Non-pigmented ciliary epithelial cell (primary cell): Measurements from ENCODE around the gene TMBIM4.

Experiments used
- DNase-seq: peaks from one replicate; pipeline ENCODE4 v3.0.0-alpha.2; 2010; ENCODE audit warnings: low read depth

TMBIM4 gene

DNA sequence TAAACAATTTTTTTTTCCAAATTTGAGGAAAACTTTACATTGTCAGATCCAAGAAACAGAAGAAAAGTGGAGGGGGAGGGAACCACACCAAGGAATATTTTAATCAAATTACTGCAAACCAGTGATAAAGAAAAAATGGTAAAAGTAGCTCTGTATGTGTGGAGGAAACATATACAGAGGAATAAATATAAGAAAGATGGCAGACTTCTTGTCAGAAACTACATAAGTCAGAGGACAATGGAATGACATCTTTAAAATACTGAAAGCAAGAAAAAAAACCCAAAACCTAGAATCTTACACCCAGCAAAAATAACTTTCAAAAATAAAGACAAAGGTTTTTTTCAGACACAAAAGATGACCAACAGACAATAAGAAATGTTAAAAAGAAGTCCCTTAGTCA is 29.1 kb downstream of the TMBIM4 start:
- DNase-seq, result no peak

GRCh38 chr12:66139328-66139727 is 30.5 kb downstream of the TMBIM4 start:
- DNase-seq, result no peak

DNA sequence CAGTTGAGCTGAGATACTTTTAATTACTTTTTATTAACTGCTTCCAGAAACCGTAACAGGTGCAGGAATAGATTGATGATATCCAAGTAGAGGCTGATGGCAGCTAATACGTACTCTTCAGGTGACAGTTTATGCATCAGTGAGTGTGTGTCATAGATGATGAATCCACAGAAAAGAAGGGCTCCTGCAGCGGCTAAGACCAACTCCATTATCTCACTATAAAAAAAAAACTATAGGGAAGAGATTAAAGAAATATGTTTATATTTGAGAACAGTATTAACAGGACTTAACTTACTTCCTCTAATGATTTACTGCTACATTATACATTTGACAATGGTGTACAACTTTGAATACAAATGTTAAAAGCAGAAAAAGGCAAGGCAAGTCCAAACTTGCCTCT is 31.9 kb downstream of the TMBIM4 start:
- no peak for DNase-seq

DNA sequence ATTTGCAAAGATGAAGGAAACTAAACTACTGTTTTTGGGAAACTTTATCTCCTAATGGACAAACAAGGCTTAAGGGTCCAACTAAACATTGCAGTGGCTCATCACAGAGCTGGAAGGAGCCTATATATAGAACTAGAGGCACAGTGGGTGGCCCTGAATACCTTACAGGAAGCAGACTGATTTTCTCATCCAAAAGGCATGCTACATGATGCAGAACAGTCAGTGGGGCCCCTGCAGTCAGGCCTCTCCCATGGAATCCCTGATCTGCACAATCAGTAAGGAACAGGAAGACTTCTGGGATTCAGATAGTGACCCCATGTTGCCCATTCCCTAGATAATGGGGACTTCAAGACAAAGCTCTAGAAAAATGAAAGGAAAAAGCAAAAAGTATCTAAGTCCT is 37.4 kb downstream of the TMBIM4 start:
- DNase-seq, result peak; percentile 86

GRCh38 chr12:66131067-66131688 is 38.6 kb downstream of the TMBIM4 start:
- DNase-seq, result no peak

DNA sequence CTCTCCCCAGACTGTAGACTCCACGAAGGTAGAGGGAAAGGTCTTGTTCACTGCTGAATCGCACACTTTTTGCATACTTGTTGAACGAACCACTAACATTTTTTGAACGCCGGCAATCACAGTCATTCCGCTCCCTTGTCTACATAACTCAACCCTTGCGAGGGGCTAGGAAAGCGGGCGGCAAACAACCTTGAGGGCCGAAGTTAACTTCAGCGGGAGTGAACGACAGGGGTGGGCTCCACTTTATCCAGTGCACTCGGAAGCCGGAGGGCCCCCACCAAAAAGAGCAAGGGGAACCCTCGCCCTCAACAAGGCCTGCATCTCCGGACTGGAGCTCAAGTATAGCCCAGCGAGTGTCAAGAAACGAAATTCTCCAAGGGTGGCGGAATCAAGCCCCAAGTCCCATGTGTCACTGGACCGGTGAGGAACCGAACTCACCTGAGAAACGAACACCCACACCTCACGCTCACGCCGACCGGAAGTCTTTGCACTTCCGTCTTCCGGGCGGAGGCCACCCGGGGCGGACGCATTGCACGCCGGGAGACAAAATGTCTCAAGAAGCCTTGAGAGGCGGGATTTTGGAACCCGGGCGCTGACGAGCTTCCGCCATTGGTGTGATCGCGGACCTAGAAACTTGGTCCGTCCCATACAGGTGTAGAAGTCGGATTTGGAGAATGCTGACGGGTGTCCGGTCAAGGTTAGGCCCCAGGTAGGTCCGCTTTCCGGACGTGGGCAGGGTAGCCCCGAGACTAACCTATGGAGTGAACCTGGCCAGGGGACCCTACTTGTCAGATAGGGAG is 39.3 kb downstream of the TMBIM4 start, which contains the start of gene LLPH:
Gene LLPH, minus strand, starts transcription at position 484 of the 800 bp plus-strand sequence. CDS start 1,644 bp downstream, outside the sequence.
- DNase-seq, result peak; percentile 41

GRCh38 chr12:66129934-66130266 is 39.9 kb downstream of the TMBIM4 start:
- DNase-seq, result no peak

DNA sequence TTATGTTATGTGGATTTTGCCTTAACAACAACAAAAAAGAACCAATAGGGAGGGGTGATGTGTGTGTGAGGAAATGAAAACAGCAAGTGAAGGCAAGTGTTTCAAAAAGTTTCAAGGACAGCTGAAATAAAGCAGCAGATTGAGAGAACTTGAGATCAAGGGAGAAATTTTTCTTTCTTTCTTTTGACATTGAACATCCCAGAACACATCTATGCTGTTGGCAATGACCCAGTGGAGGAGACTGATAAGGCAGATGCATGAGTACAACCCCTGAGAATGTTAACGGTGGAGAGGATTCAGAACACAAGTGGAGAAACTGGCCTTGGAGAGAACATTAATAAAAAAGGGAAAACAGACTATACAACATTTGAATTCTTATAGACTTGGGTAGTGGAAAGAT is 42.1 kb downstream of the TMBIM4 start:
- DNase-seq, result no peak

GRCh38 chr12:66120477-66120876 is 49.3 kb downstream of the TMBIM4 start:
- DNase-seq, result no peak

DNA sequence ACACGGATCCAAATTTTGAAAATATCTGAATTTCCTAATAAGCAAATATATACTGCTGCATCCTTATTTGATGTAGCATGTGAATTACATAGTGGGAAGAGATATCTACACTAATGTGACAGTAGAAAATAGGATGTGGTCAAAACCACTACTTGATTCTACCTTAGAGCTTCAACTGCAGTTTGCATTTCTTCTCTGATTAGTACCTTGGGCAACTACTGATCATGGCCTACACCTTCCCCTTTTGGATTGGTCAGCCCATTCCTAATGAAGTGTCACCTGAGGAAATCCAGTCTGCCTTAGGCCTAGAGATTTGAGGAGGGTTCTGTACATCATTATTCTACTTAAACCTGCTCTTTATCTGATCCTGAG is 49.9 kb downstream of the TMBIM4 start:
- no peak for DNase-seq

DNA sequence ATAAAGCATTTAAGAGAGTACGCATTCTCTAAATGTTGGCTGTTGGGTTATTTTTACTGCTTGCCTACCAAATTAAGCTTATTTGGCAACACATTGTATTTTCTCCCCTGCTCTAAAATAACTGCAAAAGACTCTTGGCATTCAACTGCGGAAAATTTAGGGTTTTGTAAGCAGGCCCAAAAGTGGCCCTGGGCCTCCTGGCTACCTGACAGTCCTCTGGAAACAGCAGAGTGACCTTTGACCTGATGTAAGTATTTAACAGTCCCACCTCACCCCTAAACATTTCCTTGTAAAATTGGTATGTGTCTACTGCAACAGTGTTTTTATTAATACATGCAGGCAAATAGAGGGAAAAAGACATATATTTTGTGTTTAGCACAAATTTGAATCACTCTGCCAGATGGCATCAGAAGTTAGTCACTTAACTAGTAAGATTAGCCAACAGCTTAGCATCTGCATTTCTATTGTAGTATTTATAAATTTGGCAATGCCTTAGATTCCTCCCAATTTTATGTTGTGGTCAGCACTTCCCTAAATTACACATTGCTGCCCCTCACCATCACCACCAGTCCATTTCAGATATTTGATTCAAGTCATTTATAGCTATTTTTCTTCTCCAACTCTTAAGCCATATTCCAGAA is 50.4 kb downstream of the TMBIM4 start:
- no peak for DNase-seq

DNA sequence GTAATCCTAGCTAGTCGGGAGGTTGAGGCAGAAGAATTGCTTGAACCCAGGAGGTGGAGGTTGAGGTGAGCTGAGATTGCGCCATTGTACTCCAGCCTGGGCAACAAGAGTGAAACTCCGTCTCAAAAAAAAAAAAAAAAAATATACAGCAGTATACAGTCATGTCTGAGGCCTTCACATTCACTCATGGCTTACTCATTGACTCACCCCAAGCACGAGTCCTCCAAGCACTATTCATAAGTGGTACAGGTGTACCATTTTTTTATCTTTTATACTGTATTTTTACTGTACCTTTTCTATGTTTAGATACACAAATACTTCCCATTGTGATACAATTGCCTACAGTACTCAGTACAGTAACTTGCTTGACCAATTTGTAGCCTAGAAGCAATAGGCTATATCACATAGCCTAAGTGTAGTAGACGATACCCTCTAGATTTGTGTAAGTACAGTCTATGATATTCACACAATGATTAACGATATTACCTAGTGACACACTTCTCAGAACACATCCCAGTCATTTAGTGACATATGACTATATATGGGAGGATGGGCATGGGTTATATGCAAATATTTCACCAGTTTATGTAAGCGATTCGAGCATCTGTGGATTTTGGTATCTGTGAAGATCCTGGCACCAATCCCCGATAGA is 51.4 kb downstream of the TMBIM4 start:
- DNase-seq, result no peak

DNA sequence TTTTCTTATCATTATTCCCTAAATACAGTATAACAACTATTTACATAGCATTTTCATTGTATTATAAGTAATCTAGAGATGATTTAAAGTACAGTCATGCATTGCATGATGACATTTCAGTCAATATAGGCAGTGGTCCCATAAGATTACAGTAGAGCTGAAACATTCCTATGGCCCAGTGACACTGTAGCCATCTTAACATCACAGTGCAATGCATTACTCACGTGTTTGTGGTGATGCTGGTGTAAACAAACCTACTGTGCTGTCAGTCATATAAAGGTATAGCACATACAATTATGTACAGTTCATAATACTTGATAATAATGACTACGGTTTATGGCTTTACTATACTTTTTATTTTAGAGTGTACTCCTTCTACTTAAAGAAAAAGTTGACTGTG is 52.6 kb downstream of the TMBIM4 start:
- DNase-seq, result no peak

- DNase-seq, result no peak
Measured at GRCh38 chr12:66115071-66115600, 54.7 kb downstream of the TMBIM4 start.

- DNase-seq, result no peak
Measured at GRCh38 chr12:66113471-66113870, 56.3 kb downstream of the TMBIM4 start.

GRCh38 chr12:66111605-66112004 is 58.2 kb downstream of the TMBIM4 start:
- DNase-seq, result no peak

GRCh38 chr12:66109056-66109455 is 60.7 kb downstream of the TMBIM4 start:
- no peak for DNase-seq

DNA sequence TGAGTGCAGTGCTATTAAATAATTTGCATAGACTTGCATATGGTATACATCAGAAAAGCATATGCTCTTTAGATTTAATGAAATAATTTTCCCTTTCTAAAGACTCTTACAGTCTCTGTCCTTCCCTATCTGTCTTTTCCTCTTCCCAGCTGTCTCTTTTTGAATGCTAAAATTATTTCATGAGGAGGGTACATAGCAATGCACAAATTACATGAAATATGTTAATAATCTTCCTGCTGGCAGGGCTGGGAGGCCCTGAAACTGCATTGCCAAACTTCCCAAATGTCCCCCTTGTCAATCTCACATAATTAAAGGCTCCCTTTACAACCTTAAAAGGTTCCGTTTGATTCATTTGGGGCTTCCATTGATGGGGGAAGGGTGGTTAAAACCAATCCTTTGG is 61.4 kb downstream of the TMBIM4 start:
- no peak for DNase-seq

DNA sequence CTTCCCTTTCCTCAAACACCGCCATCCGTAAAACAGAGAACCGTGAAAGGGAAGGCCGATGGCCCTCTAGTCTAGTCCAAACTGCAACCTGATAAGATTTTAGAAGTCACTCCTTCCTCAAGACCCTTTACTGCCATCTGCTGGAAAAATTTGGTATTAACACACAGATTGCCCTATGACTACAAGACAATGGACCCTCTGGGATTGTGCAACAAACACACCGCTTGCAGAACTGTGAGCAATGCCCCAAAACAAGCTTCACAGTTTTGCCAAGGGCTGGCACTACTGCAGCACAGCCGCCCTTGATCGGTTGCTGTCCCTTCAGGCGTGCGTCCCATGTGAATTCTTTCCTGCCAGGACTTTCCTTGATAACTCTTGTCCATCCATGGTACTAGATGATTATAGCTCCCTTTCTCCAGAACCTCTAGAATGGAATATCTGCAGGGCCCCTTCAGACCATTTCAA is 62.3 kb downstream of the TMBIM4 start:
- DNase-seq, result peak; percentile 84

- no peak for DNase-seq
Measured at GRCh38 chr12:66103016-66103913, 66.5 kb downstream of the TMBIM4 start.

DNA sequence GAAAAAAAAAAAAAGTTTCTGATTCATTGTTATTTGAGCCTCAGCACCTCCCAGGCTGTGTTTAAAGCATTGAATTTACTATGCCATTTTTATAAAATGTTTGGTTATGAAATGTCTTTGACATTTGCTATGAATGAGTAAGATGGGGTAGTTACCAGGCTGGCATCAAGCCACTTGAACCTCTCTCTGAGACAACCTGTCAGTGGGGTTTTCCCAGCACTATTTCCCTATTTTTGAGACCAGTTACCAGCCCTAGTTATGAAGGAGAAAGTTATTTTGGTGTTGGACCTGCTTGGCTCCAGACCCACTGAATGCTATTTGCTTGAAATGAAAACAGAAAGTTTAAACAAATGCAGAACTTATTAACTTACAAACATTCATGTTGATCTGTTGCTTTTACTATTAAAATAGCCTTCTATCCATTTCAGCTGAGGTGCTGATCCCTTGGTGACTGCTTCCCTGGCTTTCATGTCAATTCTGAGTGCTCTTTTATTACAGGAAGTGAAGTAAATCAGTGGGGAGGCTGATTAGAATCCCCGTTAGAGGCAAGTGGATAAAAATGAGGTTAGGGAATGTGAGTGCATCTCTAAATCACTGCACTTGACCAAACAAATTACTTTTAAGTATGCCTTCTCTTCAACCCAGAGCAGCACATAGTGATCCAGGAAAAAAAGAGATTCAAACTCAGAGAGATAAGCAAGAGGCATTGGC is 77.1 kb downstream of the TMBIM4 start:
- no peak for DNase-seq
